ENCODE measurements around the gene KLHL12.

GRCh38 chr1:202972046-202972445 lies 45.0 kb upstream of the KLHL12 start:
- TF ChIP-seq CTCF (IDR thresholded peaks at IDR 0.05) (no peak), POLR2AphosphoS5 (IDR thresholded peaks at IDR 0.05) (no peak), POLR2A (IDR thresholded peaks at IDR 0.05) (no peak), EP300 (IDR thresholded peaks at IDR 0.05) (no peak)

Data from stomach (tissue), 4 donors.